HFFc6 (cell line): ENCODE measurements around the gene C1QL2. TPM values are rescaled to one million over a fixed set of nuclear protein-coding genes. Genes with fewer than 3 reads are reported as not detected.

Experiments used
- DNase-seq: peaks from one replicate; pipeline ENCODE4 v3.0.0-alpha.2; 2018
- H3K27ac Mint-ChIP-seq: 2 replicates; pipeline ENCODE4 v1.8.0; 2020; ENCODE audit warnings: mild to moderate bottlenecking, mixed read lengths
- H3K27me3 Mint-ChIP-seq: 2 replicates; pipeline ENCODE4 v1.8.0; 2021; ENCODE audit warnings: mild to moderate bottlenecking, moderate library complexity, mixed read lengths; ENCODE audit not compliant: insufficient read depth
- H3K36me3 Mint-ChIP-seq: 2 replicates; pipeline ENCODE4 v1.8.0; 2021; ENCODE audit warnings: low read depth, mixed read lengths
- H3K4me1 Mint-ChIP-seq: 2 replicates; pipeline ENCODE4 v1.8.0; 2020; ENCODE audit warnings: low read depth, mixed read lengths
- H3K4me3 Mint-ChIP-seq: 2 replicates; pipeline ENCODE4 v1.8.0; 2020; ENCODE audit warnings: mild to moderate bottlenecking, moderate library complexity, mixed read lengths
- H3K9me3 Mint-ChIP-seq: 2 replicates; pipeline ENCODE4 v1.8.0; 2020; ENCODE audit warnings: mild to moderate bottlenecking, mixed read lengths
- CTCF ChIP-seq: fragments of 200-600 bp; sonication (generic); IDR thresholded peaks from 2 replicates; pipeline ENCODE4 v1.5.0; 2021; ENCODE audit warnings: antibody characterized with exemption, mild to moderate bottlenecking
- total RNA-seq, 6 experiments: library from RNA; stranded (reverse); fragmentation: NEBNext Ultra II Directional; extraction: Animal tissue kit (Norgen Biotek cat#: 25700); gene quantifications; 2 replicates in 1 of 6; 3 replicates in 5 of 6; pipeline ENCODE4 v1.2.3, GENCODE V29; 2021

The C1QL2 gene
- total RNA-seq, 6 experiments from 2014 or later, result not detected

- H3K27me3 Mint-ChIP-seq, result peaks cover 50% of the 10 kb centered on the region
- no peak for TF ChIP-seq CTCF
- H3K36me3 Mint-ChIP-seq, result no peaks in the 10 kb centered on the region
- no peak overlapping the region for H3K27ac Mint-ChIP-seq
- no peak overlapping the region for H3K4me3 Mint-ChIP-seq
- no peaks in the 10 kb centered on the region for H3K4me1 Mint-ChIP-seq
- DNase-seq, result no peak
- H3K9me3 Mint-ChIP-seq, result no peaks in the 10 kb centered on the region
Measured at GRCh38 chr2:119154076-119154475, 4.5 kb downstream of the C1QL2 start.

GRCh38 chr2:119149611-119150010, 8.9 kb downstream of the C1QL2 start:
- no peaks in the 10 kb centered on the region for H3K9me3 Mint-ChIP-seq
- peaks cover 25% of the 10 kb centered on the region for H3K27me3 Mint-ChIP-seq
- no peaks in the 10 kb centered on the region for H3K4me1 Mint-ChIP-seq
- H3K27ac Mint-ChIP-seq, result no peak overlapping the region
- H3K4me3 Mint-ChIP-seq, result no peak overlapping the region
- H3K36me3 Mint-ChIP-seq, result no peaks in the 10 kb centered on the region
- DNase-seq, result no peak
- no peak for TF ChIP-seq CTCF

- no peaks in the 10 kb centered on the region for H3K36me3 Mint-ChIP-seq
- H3K4me1 Mint-ChIP-seq, result no peaks in the 10 kb centered on the region
- DNase-seq, result no peak
- no peak for TF ChIP-seq CTCF
- H3K27me3 Mint-ChIP-seq, result peaks cover 16% of the 10 kb centered on the region
- no peak overlapping the region for H3K27ac Mint-ChIP-seq
- H3K4me3 Mint-ChIP-seq, result no peak overlapping the region
- H3K9me3 Mint-ChIP-seq, result no peaks in the 10 kb centered on the region
Measured at GRCh38 chr2:119147776-119148715, 10.5 kb downstream of the C1QL2 start.

GRCh38 chr2:119144806-119145205, 13.7 kb downstream of the C1QL2 start:
- no peak for TF ChIP-seq CTCF
- Mint-ChIP-seq H3K36me3 (no peaks in the 10 kb centered on the region), H3K27ac (no peak overlapping the region), H3K27me3 (peaks cover 15% of the 10 kb centered on the region), H3K4me1 (no peaks in the 10 kb centered on the region), H3K9me3 (no peaks in the 10 kb centered on the region), H3K4me3 (no peak overlapping the region)
- no peak for DNase-seq

GRCh38 chr2:119142824-119143223, 15.7 kb downstream of the C1QL2 start:
- Mint-ChIP-seq H3K4me1 (no peaks in the 10 kb centered on the region), H3K9me3 (no peaks in the 10 kb centered on the region), H3K4me3 (no peak overlapping the region), H3K36me3 (no peaks in the 10 kb centered on the region), H3K27me3 (peaks cover 18% of the 10 kb centered on the region), H3K27ac (no peak overlapping the region)
- DNase-seq, result no peak
- no peak for TF ChIP-seq CTCF
